IPS-NIHi11 (cell line): ENCODE measurements around the gene TRAPPC2.

Source experiments
- DNase-seq: peaks from one replicate; pipeline ENCODE4 v3.0.0; 2012; ENCODE audit warnings: mixed read lengths, low spot score

Gene TRAPPC2

GRCh38 chrX:13734278-13735172 is at the start of gene TRAPPC2, which contains the start of gene OFD1:
TRAPPC2 (minus strand) TSS chrX:13734620; CDS start chrX:13719963, 14,657 bp downstream.
OFD1 (plus strand) TSS chrX:13734748; CDS start chrX:13735072, 324 bp downstream.
- DNase-seq = peak; percentile 89

- DNase-seq = no peak
These were observed 46.5 kb upstream of the TRAPPC2 start for GRCh38 chrX:13780868-13781427.

- peak; percentile 33 for DNase-seq
These were observed 44.5 kb upstream of the TRAPPC2 start for GRCh38 chrX:13778916-13779315.

DNA sequence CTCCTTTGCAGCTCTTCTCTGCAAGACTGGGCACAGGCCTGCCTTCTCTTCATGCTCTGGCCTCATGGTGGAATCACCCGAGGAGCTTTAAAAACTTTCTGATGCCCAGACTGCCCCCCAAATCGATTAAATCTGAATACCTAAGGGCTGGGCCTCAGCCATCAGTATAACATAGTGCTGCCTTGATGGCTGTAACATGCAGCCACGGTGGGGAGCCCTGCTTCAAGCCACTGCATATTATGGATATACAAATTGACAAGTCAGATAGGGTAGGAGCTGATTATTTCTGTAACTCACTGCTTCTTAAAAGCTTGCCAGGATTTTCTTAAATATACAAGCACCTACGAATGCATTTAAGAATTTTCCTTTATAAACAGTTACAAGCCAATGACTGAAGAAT is 42.0 kb upstream of the TRAPPC2 start:
- no peak for DNase-seq

DNA sequence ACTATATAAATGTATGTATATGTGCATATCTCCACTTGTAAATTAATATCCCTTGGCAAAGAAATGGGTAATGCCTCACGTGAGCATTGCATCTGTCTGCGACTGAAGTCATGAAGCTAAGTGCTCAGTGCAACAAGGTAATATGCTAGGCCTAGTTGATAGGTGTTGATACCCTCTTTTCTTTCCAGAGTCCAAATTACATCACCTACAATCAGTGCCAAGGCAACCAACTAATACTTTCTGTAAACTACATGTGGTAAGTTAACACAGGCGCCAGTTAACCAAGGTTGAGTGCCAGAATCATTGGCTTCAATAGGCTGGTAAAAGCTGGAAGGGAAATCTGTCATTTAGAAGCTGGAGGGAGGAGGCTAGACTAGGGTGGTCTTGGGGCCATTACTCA is 41.4 kb upstream of the TRAPPC2 start:
- DNase-seq = no peak

- DNase-seq = no peak
These were observed 40.3 kb upstream of the TRAPPC2 start for GRCh38 chrX:13774696-13775095.

DNA sequence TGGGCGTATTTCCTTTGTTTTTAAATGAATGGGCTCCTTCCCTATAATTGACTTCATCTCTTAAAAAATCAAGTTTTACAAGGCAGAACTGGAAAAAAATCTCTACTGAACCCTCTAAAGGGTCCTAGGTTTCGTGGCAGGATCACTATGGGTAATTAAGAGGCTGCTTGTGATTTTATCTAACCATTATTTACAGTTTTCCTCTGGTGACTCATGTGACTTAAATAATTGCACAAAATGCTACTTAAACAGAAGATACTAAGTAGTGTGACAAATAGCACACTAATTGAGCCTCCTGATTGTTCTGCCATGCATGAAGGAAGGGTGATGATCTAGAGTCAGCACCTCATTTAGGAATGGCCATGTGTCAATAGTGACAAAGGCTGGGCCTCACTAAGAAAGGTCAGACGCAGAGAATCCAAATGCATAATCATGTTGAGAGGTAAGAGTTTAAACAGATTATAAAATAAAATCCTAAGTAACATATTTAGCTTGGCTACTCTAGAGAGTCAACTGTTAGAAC is 35.7 kb upstream of the TRAPPC2 start:
- no peak for DNase-seq

GRCh38 chrX:13768939-13769338 is 34.5 kb upstream of the TRAPPC2 start:
- no peak for DNase-seq

DNA sequence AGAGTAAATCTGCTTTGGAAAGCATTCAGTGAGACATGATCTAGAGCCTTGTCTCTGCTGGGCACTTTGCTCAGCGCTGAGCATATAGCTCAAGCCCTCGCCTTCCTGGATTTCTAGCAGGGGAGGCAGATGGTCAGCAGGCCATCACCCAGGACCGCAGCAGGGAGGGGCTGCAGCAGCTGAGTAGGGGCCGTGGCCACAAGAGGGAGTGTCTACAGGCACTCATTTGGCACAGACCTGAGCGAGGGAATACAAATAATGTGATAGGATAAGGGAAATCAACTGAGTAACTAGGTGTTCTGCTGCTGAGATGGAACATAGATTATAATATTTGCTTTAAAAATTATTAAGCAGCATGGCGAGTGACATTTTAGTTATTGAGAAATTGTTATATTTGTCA is 30.3 kb upstream of the TRAPPC2 start:
- peak; percentile 54 for DNase-seq

DNA sequence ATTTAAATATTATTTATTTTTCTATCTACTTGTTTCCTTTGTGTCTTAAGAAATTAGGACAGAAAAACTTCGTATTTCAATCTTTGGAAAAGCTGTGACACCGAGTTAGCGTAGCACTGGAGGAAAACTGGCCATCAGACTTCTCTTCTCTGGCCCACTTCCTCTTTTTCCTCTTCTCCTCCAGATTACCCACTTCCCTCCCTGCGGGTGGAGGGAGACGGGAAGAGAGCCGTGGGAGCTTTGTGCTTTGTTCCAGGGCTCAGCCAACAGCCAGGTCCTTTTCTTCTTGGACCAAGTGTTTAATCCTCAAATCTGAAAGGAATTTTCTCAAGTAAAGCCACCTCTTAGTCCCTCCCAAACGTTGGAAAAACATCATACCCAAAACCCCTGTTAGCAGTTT is 29.9 kb upstream of the TRAPPC2 start:
- DNase-seq = no peak

- DNase-seq = no peak
These were observed 29.1 kb upstream of the TRAPPC2 start for GRCh38 chrX:13763489-13763888.

GRCh38 chrX:13761606-13762414 is 27.4 kb upstream of the TRAPPC2 start:
- DNase-seq = peak; percentile 31

DNA sequence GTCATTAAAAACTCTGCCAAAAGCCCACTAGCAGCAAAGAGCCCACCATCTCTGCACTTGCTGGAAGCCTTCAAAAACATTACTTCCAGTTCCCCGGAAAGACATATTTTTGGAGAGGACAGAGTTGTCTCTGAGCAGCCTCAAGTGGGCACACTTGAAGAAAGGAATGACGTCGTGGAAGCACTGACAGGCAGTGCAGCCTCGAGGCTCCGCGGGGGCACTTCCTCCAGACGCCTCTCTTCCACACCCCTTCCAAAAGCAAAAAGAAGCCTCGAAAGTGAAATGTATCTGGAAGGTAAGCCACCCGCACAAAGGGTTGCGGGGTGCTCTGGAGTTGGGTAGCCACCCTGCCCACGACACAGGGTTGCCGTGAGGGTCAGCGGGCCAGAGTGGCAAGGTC is 26.0 kb upstream of the TRAPPC2 start:
- DNase-seq = no peak

- DNase-seq = no peak
These were observed 24.8 kb upstream of the TRAPPC2 start for GRCh38 chrX:13759152-13759718.

DNA sequence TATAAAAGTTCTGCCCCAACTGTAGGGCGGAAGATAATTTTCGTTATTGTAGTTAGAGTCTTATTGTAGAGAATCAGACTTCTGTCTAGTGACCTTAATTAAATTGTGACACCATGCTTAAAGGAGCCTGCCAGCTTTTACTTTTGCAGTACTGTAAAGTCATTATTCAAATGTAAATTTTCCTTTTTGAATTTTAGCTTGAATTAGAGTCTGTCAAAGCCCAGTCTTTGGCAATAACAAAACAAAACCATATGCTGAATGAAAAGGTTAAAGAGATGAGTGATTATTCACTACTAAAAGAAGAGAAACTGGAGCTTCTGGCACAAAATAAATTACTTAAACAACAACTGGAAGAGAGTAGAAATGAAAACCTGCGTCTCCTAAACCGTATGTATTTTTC is 22.0 kb upstream of the TRAPPC2 start:
- no peak for DNase-seq

DNA sequence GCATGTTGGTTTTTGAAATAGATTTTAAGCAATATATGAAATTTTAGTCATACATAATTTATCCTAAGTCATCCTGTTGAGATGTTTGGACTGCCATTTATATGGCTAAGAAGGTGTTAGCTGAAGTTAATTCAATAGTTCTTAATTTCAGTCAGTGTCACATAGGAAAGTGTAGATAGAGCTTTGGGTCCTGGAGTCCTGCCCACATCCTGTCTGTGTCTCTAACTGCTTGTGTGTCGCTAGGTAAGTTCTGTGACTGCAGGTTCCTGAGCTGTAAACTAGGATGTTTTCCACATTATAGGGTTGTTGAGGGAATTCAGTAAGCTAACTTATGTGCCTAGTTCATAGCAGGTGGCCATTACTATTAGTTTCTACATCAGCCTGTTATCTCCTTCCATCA is 20.8 kb upstream of the TRAPPC2 start:
- DNase-seq = no peak

DNA sequence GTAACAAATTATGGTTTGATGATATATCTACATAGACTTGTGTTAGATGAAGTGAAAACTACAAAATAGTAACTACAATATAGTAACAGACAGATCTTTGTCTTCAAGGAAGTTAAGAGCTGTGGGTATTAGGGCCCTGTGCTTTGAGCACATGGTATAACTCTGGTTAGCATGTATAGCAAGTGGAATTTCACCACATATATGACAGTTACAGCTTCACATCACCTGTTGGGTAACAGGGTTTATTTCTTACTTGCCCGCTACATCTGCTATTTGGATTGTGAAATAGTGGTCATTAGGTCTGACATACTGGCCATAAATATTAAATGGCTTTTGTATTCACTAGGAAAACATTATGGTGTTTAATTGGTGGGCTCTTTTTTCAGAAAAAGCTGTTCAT is 20.3 kb upstream of the TRAPPC2 start:
- DNase-seq = no peak

DNA sequence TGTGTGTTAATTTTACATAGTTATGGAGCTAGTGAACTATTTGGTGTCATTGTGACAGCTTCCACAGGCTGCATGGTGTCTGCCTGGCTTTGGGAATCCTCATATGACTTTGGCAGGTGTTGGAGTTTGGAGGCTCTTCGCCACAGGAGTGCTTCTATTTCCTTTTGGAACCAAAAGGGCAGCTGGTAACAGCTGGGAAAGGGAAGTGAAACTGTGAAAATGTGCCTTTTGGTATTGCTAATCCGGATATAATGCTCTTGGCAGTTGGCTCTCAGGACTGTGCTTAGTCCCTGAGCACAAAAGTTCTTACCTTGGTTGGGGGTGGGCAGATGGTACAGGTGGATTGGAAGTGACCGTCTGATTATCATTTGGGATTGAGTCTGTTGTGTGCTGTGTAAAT is 18.2 kb upstream of the TRAPPC2 start:
- DNase-seq = no peak

- no peak for DNase-seq
These were observed 17.7 kb upstream of the TRAPPC2 start for GRCh38 chrX:13752141-13752540.

DNA sequence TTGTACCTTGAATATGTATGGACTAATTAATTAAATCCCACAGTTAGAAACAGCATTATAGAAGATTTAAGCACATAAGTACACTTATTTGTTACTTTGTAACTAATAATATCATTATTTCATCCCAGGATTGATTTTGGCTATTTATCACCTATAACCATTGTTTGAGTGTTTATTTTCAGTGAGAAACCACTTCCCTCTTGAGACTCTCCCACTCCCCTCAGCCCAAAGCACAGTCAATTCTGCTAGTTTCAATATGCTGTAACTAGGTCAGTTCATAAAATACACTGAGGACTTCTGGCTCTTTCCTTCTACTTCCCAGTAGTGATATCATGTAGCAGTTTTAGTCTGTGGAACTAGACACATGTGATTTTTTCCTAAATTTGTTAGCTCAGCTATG is 16.4 kb upstream of the TRAPPC2 start:
- no peak for DNase-seq

GRCh38 chrX:13750204-13750603 is 15.8 kb upstream of the TRAPPC2 start:
- DNase-seq = peak; percentile 14

DNA sequence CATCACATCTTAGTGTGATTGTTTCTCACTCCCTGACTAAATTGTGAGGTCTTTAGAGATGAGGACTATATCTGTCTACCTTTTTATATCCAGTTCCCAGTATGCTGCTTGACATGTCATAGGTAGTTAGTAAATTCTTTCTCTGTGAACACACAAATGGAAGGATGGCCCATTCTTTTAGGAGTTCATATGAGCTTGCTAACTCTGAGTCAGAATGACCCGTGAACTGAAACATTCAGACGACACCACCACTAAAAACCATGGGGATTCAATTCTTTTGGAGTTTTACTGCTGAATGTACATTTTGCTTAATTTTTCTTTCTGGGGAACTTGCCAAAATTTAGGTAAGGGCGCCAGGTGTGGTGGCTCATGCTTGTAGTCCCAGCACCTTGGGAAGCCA is 14.1 kb upstream of the TRAPPC2 start:
- no peak for DNase-seq
